CD4-positive, CD25-positive, alpha-beta regulatory T cell (primary cell): ENCODE data around the gene NLRC3. TPM values are rescaled to one million over a fixed set of nuclear protein-coding genes. Genes with fewer than 3 reads are reported as not detected.
"Not testable (repeated sequence)": the region's sequence is repeated elsewhere in the genome, so short reads cannot be mapped to it uniquely, and the experiment has no call there.

Source experiments
- ATAC-seq, 2 donors: fragments of 150-1000 bp; cut with Tn5 transposase; one replicate each; pipeline ENCODE4 v1.10.0; 2021; ENCODE audit warnings: low read depth in 2 of 2, moderate number of reproducible peaks in 2 of 2, moderate library complexity in 1 of 2
- DNase-seq, 3 donors: peaks; one replicate each; pipeline versions ENCODE4 v3.0.0 to v3.0.0-alpha.2; 2012 to 2022; ENCODE audit warnings: mixed read lengths in 1 of 3
- H3K27ac ChIP-seq: one replicate; pipeline ENCODE4 v1.7.0; 2013; ENCODE audit warnings: mild to moderate bottlenecking, low read length; ENCODE audit not compliant: insufficient read depth, poor library complexity, severe bottlenecking
- H3K27me3 ChIP-seq: one replicate; pipeline ENCODE4 v1.7.0; 2013; ENCODE audit warnings: low read length; ENCODE audit not compliant: control insufficient read depth, insufficient read depth
- H3K36me3 ChIP-seq: one replicate; pipeline ENCODE4 v1.7.0; 2013; ENCODE audit warnings: mild to moderate bottlenecking, low read length, moderate library complexity; ENCODE audit not compliant: control insufficient read depth, insufficient read depth
- H3K4me1 ChIP-seq: 2 replicates; pipeline ENCODE4 v1.7.0; 2013; ENCODE audit warnings: mild to moderate bottlenecking, low read length; ENCODE audit not compliant: insufficient read depth, control insufficient read depth, poor library complexity, severe bottlenecking
- H3K4me3 ChIP-seq: one replicate; pipeline ENCODE4 v1.7.0; 2013; ENCODE audit warnings: low read depth, mild to moderate bottlenecking, low read length, moderate library complexity
- H3K9me3 ChIP-seq, 2 experiments: 1 replicate in 1 of 2; 2 replicates in 1 of 2; pipeline ENCODE4 v1.7.0; 2013; ENCODE audit warnings: low read length in 2 of 2, mild to moderate bottlenecking in 1 of 2, moderate library complexity in 1 of 2; ENCODE audit not compliant: control insufficient read depth in 2 of 2
- H3K27ac Mint-ChIP-seq, 3 donors: one replicate each; pipeline ENCODE4 v1.8.0; 2020 to 2022; ENCODE audit warnings: mild to moderate bottlenecking in 3 of 3, mixed read lengths in 3 of 3, moderate library complexity in 2 of 3
- H3K27me3 Mint-ChIP-seq: one replicate; pipeline ENCODE4 v1.8.0; 2022; ENCODE audit warnings: mild to moderate bottlenecking, mixed read lengths
- H3K36me3 Mint-ChIP-seq: one replicate; pipeline ENCODE4 v1.8.0; 2020; ENCODE audit warnings: mixed read lengths
- H3K4me1 Mint-ChIP-seq, 4 donors: one replicate each; pipeline ENCODE4 v1.8.0; 2020 to 2022; ENCODE audit warnings: mixed read lengths in 4 of 4, mild to moderate bottlenecking in 1 of 4
- H3K4me3 Mint-ChIP-seq, 4 donors: one replicate each; pipeline ENCODE4 v1.8.0; 2020 to 2022; ENCODE audit warnings: mild to moderate bottlenecking in 4 of 4, mixed read lengths in 4 of 4, moderate library complexity in 3 of 4
- H3K9me3 Mint-ChIP-seq, 7 donors: one replicate each; pipeline ENCODE4 v1.8.0; 2020 to 2022; ENCODE audit warnings: mixed read lengths in 7 of 7, mild to moderate bottlenecking in 3 of 7, moderate library complexity in 2 of 7
- polyA plus RNA-seq, 4 donors: library from polyadenylated mRNA; unstranded; fragments of 300-500 nt; fragmentation: Illumina TruSeq; gene quantifications; one replicate each; pipeline ENCODE4 v1.2.3, GENCODE V29; 2021
- total RNA-seq: library from RNA; stranded (reverse); gene quantifications from one replicate; pipeline ENCODE4 v1.2.3, GENCODE V29; 2022

NLRC3 gene
- total and polyA plus RNA-seq, 5 donors from 2014 or later = 23.2 to 97.0 (median 28.2) TPM

DNA sequence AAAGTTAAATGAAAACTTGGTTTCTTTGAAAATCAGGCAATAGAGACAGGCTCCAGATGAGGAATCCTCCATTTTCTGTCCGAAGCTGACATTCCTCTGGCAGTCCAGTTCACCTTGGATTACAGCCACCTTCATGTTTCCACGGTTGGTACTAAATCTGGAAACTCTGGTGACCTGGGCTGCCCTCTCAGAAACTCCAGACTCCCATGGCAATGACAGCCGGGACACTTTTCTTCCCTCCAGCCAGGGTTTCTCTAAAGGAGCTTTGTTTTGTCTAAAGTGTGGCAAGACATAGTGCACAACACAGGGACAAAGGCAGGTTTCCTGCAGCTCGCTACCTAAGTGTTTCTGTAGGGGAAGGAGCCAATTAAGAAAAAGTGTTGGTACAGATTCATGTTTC, 40.4 kb downstream of the NLRC3 start:
- Mint-ChIP-seq H3K4me3 (no peak overlapping the region), H3K27me3 (no peaks in the 10 kb centered on the region), H3K27ac (peak overlapping the region; percentile 32 to 83 (median 62)), H3K9me3 (no peaks in the 10 kb centered on the region), H3K4me1 (peaks cover 0 to 13% (median 4%) of the 10 kb centered on the region in 4 donors), H3K36me3 (peaks cover 19% of the 10 kb centered on the region)
- Histone ChIP-seq H3K4me3 (no peak overlapping the region), H3K9me3 (no peaks in the 10 kb centered on the region), H3K36me3 (peaks cover 26% of the 10 kb centered on the region), H3K27ac (peak overlapping the region; percentile 28), H3K27me3 (no peaks in the 10 kb centered on the region), H3K4me1 (no peaks in the 10 kb centered on the region)
- no peak for ATAC-seq
- DNase-seq = no peak

DNA sequence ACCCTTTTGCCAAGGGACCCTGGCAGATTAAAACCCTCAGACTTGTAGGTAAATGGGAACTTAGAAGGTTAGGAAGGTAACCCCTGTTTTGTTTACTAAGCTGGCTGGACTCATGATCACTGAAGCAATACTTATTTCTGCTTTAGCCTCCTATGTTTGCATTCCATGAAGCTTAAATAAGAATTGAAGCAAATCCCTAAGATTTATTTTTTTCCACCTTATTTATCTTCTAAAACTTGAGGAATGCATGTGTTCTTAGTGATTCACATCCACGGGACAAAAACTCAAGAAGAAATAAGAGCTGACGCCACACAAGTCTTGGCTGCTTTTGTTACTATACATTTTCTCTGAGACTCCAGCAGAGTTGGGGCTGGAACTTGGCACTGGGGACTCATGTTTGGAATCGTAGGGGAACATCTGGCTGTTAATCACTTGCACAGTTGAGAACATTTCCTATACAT, 40.9 kb downstream of the NLRC3 start:
- Histone ChIP-seq H3K36me3 (peaks cover 23% of the 10 kb centered on the region), H3K9me3 (no peaks in the 10 kb centered on the region), H3K27ac (peak overlapping the region; percentile 33), H3K27me3 (no peaks in the 10 kb centered on the region), H3K4me1 (no peaks in the 10 kb centered on the region), H3K4me3 (no peak overlapping the region)
- no peaks in the 10 kb centered on the region for H3K27me3 Mint-ChIP-seq
- DNase-seq (no peak), ATAC-seq (no peak)
- H3K9me3 Mint-ChIP-seq = no peaks in the 10 kb centered on the region
- H3K27ac Mint-ChIP-seq = peak overlapping the region in 1 of 3 donors; percentile 83
- H3K4me1 Mint-ChIP-seq = peaks cover 0 to 13% (median 4%) of the 10 kb centered on the region in 4 donors
- H3K4me3 Mint-ChIP-seq = no peak overlapping the region
- peaks cover 19% of the 10 kb centered on the region for H3K36me3 Mint-ChIP-seq

DNA sequence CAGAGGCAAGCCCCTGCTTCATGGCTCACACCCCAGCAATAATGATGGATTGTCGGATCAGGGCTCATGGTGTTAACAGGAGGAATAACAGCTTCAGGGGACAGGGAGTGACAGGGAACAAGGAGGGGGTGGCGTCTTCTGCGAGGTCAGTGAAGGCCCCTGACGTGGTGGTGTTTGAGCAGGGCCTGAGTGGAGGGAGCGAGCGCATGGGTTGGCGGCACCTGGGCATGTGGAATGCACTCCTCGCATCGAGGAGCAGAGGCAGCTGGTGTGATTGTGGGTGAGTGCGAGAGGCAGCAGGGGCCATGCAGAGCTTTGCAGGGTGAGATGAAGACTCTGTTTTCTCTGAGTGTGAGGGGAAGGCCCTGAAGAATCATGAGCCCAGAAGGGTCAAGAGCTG, 43.1 kb downstream of the NLRC3 start:
- peak overlapping the region; percentile 79 to 89 (median 88) for H3K27ac Mint-ChIP-seq
- no peaks in the 10 kb centered on the region for H3K27me3 Mint-ChIP-seq
- Histone ChIP-seq H3K9me3 (no peaks in the 10 kb centered on the region), H3K4me3 (no peak overlapping the region), H3K27me3 (no peaks in the 10 kb centered on the region), H3K4me1 (no peaks in the 10 kb centered on the region), H3K27ac (no peak overlapping the region), H3K36me3 (peaks cover 17% of the 10 kb centered on the region)
- DNase-seq = no peak
- no peaks in the 10 kb centered on the region for H3K9me3 Mint-ChIP-seq
- ATAC-seq = no peak
- no peak overlapping the region for H3K4me3 Mint-ChIP-seq
- peaks cover 14% of the 10 kb centered on the region for H3K36me3 Mint-ChIP-seq
- H3K4me1 Mint-ChIP-seq = peaks cover 0 to 13% (median 3%) of the 10 kb centered on the region in 4 donors

DNA sequence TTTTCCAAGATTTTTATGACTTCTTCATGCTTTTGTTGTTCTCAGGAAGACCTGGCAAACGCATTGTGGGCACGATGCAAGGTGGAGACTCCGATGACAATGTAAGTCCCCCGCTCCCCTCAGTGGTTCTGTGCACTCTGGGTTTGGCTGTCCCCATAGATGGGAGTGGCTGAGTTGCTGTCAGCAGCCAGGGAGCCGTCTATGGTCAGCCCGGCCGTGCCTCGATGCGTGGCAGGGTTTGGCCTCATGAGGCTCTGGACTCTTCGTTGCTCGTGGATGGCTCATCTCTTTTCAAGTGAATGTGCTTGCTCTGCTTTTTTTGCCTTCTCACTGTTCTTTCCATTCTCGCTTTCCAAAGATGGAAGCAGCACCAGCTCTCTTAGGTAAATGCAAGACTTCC, 44.5 kb downstream of the NLRC3 start:
- H3K4me1 Mint-ChIP-seq = peaks cover 0 to 18% (median 4%) of the 10 kb centered on the region in 4 donors
- H3K27me3 Mint-ChIP-seq = no peaks in the 10 kb centered on the region
- ATAC-seq (no peak), DNase-seq (no peak)
- Histone ChIP-seq H3K27me3 (no peaks in the 10 kb centered on the region), H3K4me3 (no peak overlapping the region), H3K9me3 (no peaks in the 10 kb centered on the region), H3K4me1 (no peaks in the 10 kb centered on the region), H3K27ac (no peak overlapping the region), H3K36me3 (peaks cover 11% of the 10 kb centered on the region)
- H3K4me3 Mint-ChIP-seq = no peak overlapping the region
- no peaks in the 10 kb centered on the region for H3K9me3 Mint-ChIP-seq
- H3K36me3 Mint-ChIP-seq = peaks cover 17% of the 10 kb centered on the region
- H3K27ac Mint-ChIP-seq = peak overlapping the region in 1 of 3 donors; percentile 20

DNA sequence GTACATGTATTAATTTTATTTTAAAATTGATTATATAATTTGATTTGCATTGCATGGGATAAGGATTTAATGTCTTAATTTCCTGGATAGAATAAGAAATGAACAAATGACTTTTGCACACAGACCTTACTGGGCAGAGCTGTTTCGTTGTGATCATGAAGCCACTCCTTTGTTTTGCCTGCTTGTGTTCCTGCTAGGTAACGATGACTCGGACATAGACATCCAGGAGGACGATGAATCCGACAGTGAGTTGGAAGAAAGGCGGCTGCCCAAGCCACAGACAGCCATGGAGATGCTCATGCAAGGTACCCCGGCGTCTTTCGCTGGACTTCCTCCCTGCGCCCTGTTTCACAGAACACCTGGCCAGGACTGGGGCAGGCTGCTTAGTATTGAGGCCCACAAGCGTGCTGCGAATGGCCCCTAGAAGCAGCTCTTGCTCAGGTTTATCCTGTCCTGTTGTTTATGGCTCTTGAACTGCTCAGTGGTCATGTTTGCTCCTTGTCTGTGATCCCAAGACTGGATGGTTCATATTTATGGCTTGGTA, 46.8 kb downstream of the NLRC3 start:
- Histone ChIP-seq H3K27ac (no peak overlapping the region), H3K27me3 (no peaks in the 10 kb centered on the region), H3K4me3 (no peak overlapping the region), H3K4me1 (no peaks in the 10 kb centered on the region), H3K9me3 (no peaks in the 10 kb centered on the region), H3K36me3 (peaks cover 18% of the 10 kb centered on the region)
- no peaks in the 10 kb centered on the region for H3K9me3 Mint-ChIP-seq
- no peak for DNase-seq
- ATAC-seq = no peak
- no peak overlapping the region for H3K4me3 Mint-ChIP-seq
- H3K4me1 Mint-ChIP-seq = peaks cover 0 to 22% (median 6%) of the 10 kb centered on the region in 4 donors
- peaks cover 14% of the 10 kb centered on the region for H3K36me3 Mint-ChIP-seq
- H3K27ac Mint-ChIP-seq = no peak overlapping the region
- H3K27me3 Mint-ChIP-seq = no peaks in the 10 kb centered on the region

DNA sequence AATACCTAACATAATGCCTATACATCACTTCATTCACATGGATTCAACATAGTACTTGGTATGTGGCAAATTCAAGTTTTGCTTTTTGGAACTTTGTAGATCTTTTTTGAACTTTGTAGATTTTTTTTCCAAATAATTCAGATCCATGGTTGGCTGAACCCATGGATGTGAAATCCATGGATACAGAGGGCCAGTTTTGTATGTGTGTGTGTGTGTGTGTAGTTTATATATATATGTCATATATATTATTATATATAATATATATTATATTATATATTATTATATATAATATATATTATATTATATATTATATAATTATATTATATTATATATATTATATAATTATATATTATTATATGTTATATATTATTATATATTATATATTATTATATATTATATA, 48.0 kb downstream of the NLRC3 start:
- Mint-ChIP-seq H3K9me3 (no peaks in the 10 kb centered on the region), H3K36me3 (peaks cover 21% of the 10 kb centered on the region), H3K4me3 (no peak overlapping the region), H3K4me1 (peaks cover 0 to 14% (median 4%) of the 10 kb centered on the region in 4 donors), H3K27me3 (no peaks in the 10 kb centered on the region), H3K27ac (no peak overlapping the region)
- Histone ChIP-seq H3K4me3 (no peak overlapping the region), H3K27me3 (no peaks in the 10 kb centered on the region), H3K9me3 (no peaks in the 10 kb centered on the region), H3K4me1 (no peaks in the 10 kb centered on the region), H3K36me3 (peaks cover 25% of the 10 kb centered on the region), H3K27ac (no peak overlapping the region)
- no peak for ATAC-seq
- no peak for DNase-seq

DNA sequence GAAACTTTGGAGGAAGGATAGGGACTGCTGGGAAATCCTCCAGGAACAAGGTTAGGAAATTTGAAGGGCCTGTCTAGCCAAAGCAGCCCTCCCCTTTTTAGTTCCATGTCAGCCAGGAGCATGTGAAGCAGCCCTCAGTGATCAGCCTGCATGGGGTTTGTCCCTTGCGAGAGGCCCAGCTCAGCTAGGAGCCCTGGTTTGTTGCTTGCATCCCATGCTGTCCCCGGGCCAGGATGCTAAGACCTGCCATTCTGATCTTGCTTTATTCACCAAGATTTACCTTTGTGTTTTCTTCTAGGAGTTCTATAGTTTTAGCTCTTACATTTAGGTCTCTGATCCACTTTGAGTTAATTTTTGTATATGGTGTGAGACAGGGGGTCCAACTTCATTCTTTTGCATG, 48.8 kb downstream of the NLRC3 start:
- H3K9me3 Mint-ChIP-seq = no peaks in the 10 kb centered on the region
- Histone ChIP-seq H3K27me3 (no peaks in the 10 kb centered on the region), H3K27ac (no peak overlapping the region), H3K4me1 (no peaks in the 10 kb centered on the region), H3K4me3 (no peak overlapping the region), H3K9me3 (no peaks in the 10 kb centered on the region), H3K36me3 (peaks cover 30% of the 10 kb centered on the region)
- no peaks in the 10 kb centered on the region for H3K27me3 Mint-ChIP-seq
- ATAC-seq = no peak
- peaks cover 0 to 12% (median 4%) of the 10 kb centered on the region in 4 donors for H3K4me1 Mint-ChIP-seq
- DNase-seq = no peak
- H3K4me3 Mint-ChIP-seq = no peak overlapping the region
- peaks cover 17% of the 10 kb centered on the region for H3K36me3 Mint-ChIP-seq
- peak overlapping the region in 2 of 3 donors; percentile 2 to 48 for H3K27ac Mint-ChIP-seq

DNA sequence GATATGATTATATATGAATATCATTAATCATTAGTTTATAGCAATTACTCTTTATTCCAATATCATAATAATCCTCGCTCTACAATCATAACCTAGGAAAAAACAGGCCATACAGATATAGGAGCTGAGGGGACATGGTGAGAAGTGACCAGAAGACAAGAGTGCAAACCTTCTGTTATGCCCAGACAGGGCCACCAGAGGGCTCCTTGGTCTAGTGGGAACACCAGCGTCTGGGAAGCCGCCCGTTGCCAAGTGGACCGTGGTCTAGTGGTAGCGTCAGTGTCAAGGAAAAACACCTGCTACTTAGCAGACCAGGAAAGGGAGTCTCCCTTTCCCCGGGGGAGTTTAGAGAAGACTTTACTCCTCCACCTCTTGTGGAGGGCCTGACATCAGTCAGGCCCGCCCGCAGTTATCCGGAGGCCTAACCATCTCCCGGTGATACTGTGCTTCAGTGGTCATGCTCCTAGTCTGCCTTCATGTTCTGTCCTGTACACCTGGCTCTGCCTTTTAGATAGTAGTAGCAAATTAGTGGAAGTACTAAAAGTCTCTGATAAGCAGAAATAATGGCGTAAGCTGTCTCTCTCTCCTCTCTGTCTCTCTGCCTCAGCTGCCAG, 49.9 kb downstream of the NLRC3 start:
- Mint-ChIP-seq H3K36me3 (peaks cover 20% of the 10 kb centered on the region), H3K4me1 (peaks cover 0 to 12% (median 4%) of the 10 kb centered on the region in 4 donors)
- ATAC-seq, H3K4me3 ChIP-seq, H3K9me3 ChIP-seq, H3K4me1 ChIP-seq, H3K27ac ChIP-seq, H3K27me3 ChIP-seq, H3K4me3 Mint-ChIP-seq, H3K27ac Mint-ChIP-seq, H3K9me3 Mint-ChIP-seq, H3K27me3 Mint-ChIP-seq: not testable (repeated sequence)
- H3K36me3 ChIP-seq = peaks cover 34% of the 10 kb centered on the region
- peak in 2 of 3 donors; percentile 21 to 39 for DNase-seq
